Vagina (tissue), 2 donors: ENCODE data around the gene WDR59.

Source experiments
- CTCF ChIP-seq, 3 experiments: fragments of 450-650 bp in 2 of 3; fragments of 200-600 bp in 1 of 3; sonication (generic) in 1 of 3; IDR thresholded peaks; one replicate each; pipeline ENCODE4 v1.5.1; 2017 to 2019; ENCODE audit warnings: antibody characterized with exemption in 3 of 3, mild to moderate bottlenecking in 2 of 3, moderate library complexity in 2 of 3
- POLR2A ChIP-seq, 2 donors: fragments of 450-650 bp; IDR thresholded peaks; one replicate each; pipeline ENCODE4 v1.6.1; 2017; ENCODE audit warnings: antibody characterized with exemption in 2 of 2, mild to moderate bottlenecking in 2 of 2, moderate library complexity in 2 of 2
- POLR2AphosphoS5 ChIP-seq, 2 donors: sonication (generic); formaldehyde crosslinking; IDR thresholded peaks; one replicate each; pipeline ENCODE4 v1.9.0; 2017; ENCODE audit warnings: antibody characterized with exemption in 2 of 2, mild to moderate bottlenecking in 2 of 2, low read depth in 1 of 2; ENCODE audit not compliant: insufficient read depth in 1 of 2

- TF ChIP-seq CTCF (IDR thresholded peaks at IDR 0.05) (no peak), POLR2A (IDR thresholded peaks at IDR 0.05) (no peak), POLR2AphosphoS5 (IDR thresholded peaks at IDR 0.05; ENCODE audit: insufficient read depth in 1 of 2, low read depth in 1 of 2) (no peak)
Observed at GRCh38 chr16:75024594-75024993, 39.7 kb upstream of the WDR59 start.
